T-cell (primary cell): ENCODE measurements around the gene PLA2R1. TPM values are rescaled to one million over a fixed set of nuclear protein-coding genes. Genes with fewer than 3 reads are reported as not detected.

Experiments used
- ATAC-seq, 4 experiments: fragments of 200-7000 bp in 3 of 4; fragments of 150-1000 bp in 1 of 4; cut with Tn5 transposase; replicated peaks in 1 of 4; 1 replicate in 3 of 4; 2 replicates in 1 of 4; pipeline ENCODE4 v1.10.0; 2021; ENCODE audit warnings: moderate library complexity in 3 of 4, mild to moderate bottlenecking in 2 of 4, moderate number of reproducible peaks in 1 of 4
- CTCF ChIA-PET, 2 donors: fragments of 300-600 bp; sonication (Branson Sonifier 250); formaldehyde crosslinking; loops; one replicate each; lab custom pipeline; 2022; ENCODE audit warnings: antibody characterized with exemption in 2 of 2; lab: Charles Lee
- POLR2A ChIA-PET, 2 donors: fragments of 300-600 bp; sonication (Branson Sonifier 250); formaldehyde crosslinking; loops; one replicate each; lab custom pipeline; 2022; ENCODE audit warnings: antibody characterized with exemption in 2 of 2; lab: Charles Lee
- DNase-seq, 35 experiments: peaks; one replicate each; pipeline versions ENCODE4 v3.0.0 to v3.0.0-alpha.2; 2013 to 2023
- H3K27ac ChIP-seq: one replicate; pipeline ENCODE4 v1.5.1; 2013; ENCODE audit warnings: low read length
- H3K27me3 ChIP-seq, 2 experiments: replicated peaks in 1 of 2; 1 replicate in 1 of 2; 2 replicates in 1 of 2; pipeline versions ENCODE4 v1.6.1 to v1.7.0; 2013; ENCODE audit warnings: low read length in 1 of 2, mixed read lengths in 1 of 2; ENCODE audit not compliant: control insufficient read depth in 2 of 2, insufficient read depth in 2 of 2; ENCODE audit errors: extremely low read depth in 1 of 2
- H3K36me3 ChIP-seq, 2 donors: 1 replicate in 1 of 2; 2 replicates in 1 of 2; pipeline versions ENCODE4 v1.6.1 to v1.7.0; 2013; ENCODE audit warnings: low read length in 1 of 2; ENCODE audit not compliant: control insufficient read depth in 2 of 2, insufficient read depth in 1 of 2; ENCODE audit errors: extremely low read depth in 1 of 2
- H3K4me1 ChIP-seq, 2 experiments: 1 replicate in 1 of 2; 2 replicates in 1 of 2; pipeline versions ENCODE4 v1.6.1 to v1.7.0; 2013; ENCODE audit warnings: low read length in 2 of 2, mixed read lengths in 1 of 2; ENCODE audit not compliant: insufficient read depth in 2 of 2, control insufficient read depth in 1 of 2; ENCODE audit errors: extremely low read depth in 1 of 2
- H3K4me3 ChIP-seq, 2 donors: 1 replicate in 1 of 2; 2 replicates in 1 of 2; pipeline versions ENCODE4 v1.5.1 to v1.7.0; 2013; ENCODE audit warnings: mild to moderate bottlenecking in 2 of 2, low read length in 1 of 2, moderate library complexity in 1 of 2; ENCODE audit not compliant: control insufficient read depth in 1 of 2; ENCODE audit errors: extremely low read depth in 1 of 2
- H3K9me3 ChIP-seq: 2 replicates; pipeline ENCODE4 v1.7.0; 2013
- H3K27ac Mint-ChIP-seq, 2 donors: one replicate each; pipeline ENCODE4 v1.8.0; 2020 to 2021; ENCODE audit warnings: mild to moderate bottlenecking in 2 of 2, mixed read lengths in 2 of 2
- H3K27me3 Mint-ChIP-seq, 2 donors: one replicate each; pipeline ENCODE4 v1.8.0; 2021 to 2022; ENCODE audit warnings: mixed read lengths in 2 of 2
- H3K36me3 Mint-ChIP-seq: one replicate; pipeline ENCODE4 v1.8.0; 2021; ENCODE audit warnings: mixed read lengths
- H3K4me1 Mint-ChIP-seq, 3 donors: one replicate each; pipeline ENCODE4 v1.8.0; 2020 to 2022; ENCODE audit warnings: mixed read lengths in 3 of 3, mild to moderate bottlenecking in 1 of 3
- H3K4me3 Mint-ChIP-seq, 3 donors: one replicate each; pipeline ENCODE4 v1.8.0; 2020 to 2022; ENCODE audit warnings: mild to moderate bottlenecking in 3 of 3, mixed read lengths in 3 of 3, moderate library complexity in 3 of 3
- H3K9me3 Mint-ChIP-seq, 3 donors: one replicate each; pipeline ENCODE4 v1.8.0; 2020 to 2022; ENCODE audit warnings: mixed read lengths in 3 of 3
- WGBS: methylation state at CpG from one replicate; pipeline ENCODE4 v1.1.5; 2013; ENCODE audit warnings: missing lambda C conversion rate; ENCODE audit not compliant: insufficient coverage; 5-methylcytosine and 5-hydroxymethylcytosine counted together
- total RNA-seq, 35 experiments: library from RNA in 6 of 35; stranded (reverse) in 6 of 35; fragments of 120-200 nt in 1 of 35; gene quantifications; one replicate each; pipeline versions ENCODE4 v1.2.1 to v1.2.4 and lab custom pipeline; 2013 to 2026

The PLA2R1 gene
- total RNA-seq, 5 donors from 2014 or later (not counting 1 experiment from before 2014, with no cell fraction given), result 0.20 TPM; not detected in 4

DNA sequence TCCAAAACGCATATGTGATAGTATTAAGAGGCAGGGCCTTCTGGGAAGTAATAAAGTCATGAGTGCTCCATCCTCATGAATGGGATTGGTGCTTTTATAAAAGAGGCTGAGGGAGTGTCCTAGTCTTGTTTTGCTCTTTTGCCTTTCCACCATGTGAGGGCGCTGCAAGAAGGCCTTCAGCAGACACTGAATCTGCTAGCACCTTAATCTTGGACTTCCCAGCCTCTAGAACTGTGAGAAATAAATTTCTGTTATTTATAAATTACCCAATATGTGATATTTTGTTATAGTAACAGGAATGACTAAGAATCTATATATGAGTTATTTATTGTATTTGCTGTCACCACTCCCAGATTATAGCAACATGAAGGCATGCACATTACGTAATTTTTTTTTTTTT lies 63.5 kb downstream of the PLA2R1 start:
- CTCF ChIA-PET, result no interaction called here
- no peak overlapping the region for H3K27ac ChIP-seq
- no peak for DNase-seq

GRCh38 chr2:159998243-159998642 lies 64.2 kb downstream of the PLA2R1 start:
- Mint-ChIP-seq H3K4me1 (no peaks in the 10 kb centered on the region), H3K9me3 (no peaks in the 10 kb centered on the region), H3K27ac (no peak overlapping the region), H3K27me3 (peaks cover 12% of the 10 kb centered on the region in 2 donors), H3K36me3 (no peaks in the 10 kb centered on the region), H3K4me3 (no peak overlapping the region)
- no peaks in the 10 kb centered on the region for H3K4me1 ChIP-seq
- no peaks in the 10 kb centered on the region for H3K9me3 ChIP-seq
- no peaks in the 10 kb centered on the region for H3K36me3 ChIP-seq
- CTCF ChIA-PET, result interaction anchor here in 1 of 2 donors (0.6 to 1.3 kb wide), 2 partner anchors 14 to 55 kb away, joined by 3 to 4 read pairs; no protein-coding TSS in a partner anchor
- H3K27me3 ChIP-seq, result no peaks in the 10 kb centered on the region
- no CpG with 5 or more reads among the region's 2 CpGs for WGBS
- ATAC-seq, result no peak
- H3K27ac ChIP-seq, result no peak overlapping the region
- DNase-seq, result no peak
- H3K4me3 ChIP-seq, result no peak overlapping the region
- POLR2A ChIA-PET, result no interaction called here

More for the DNA sequence above, 63.5 kb downstream of the PLA2R1 start:
- no peaks in the 10 kb centered on the region for H3K9me3 ChIP-seq
- no peak overlapping the region for H3K4me3 ChIP-seq
- no peaks in the 10 kb centered on the region for H3K36me3 ChIP-seq
- POLR2A ChIA-PET, result no interaction called here
- H3K9me3 Mint-ChIP-seq, result no peaks in the 10 kb centered on the region
- H3K27me3 Mint-ChIP-seq, result peaks cover 8% of the 10 kb centered on the region in 2 donors
- H3K4me1 Mint-ChIP-seq, result no peaks in the 10 kb centered on the region
- no CpG with 5 or more reads among the region's 3 CpGs for WGBS
- no peaks in the 10 kb centered on the region for H3K27me3 ChIP-seq
- no peak overlapping the region for H3K27ac Mint-ChIP-seq
- no peaks in the 10 kb centered on the region for H3K4me1 ChIP-seq
- no peaks in the 10 kb centered on the region for H3K36me3 Mint-ChIP-seq
- H3K4me3 Mint-ChIP-seq, result no peak overlapping the region
- ATAC-seq, result no peak

- Histone ChIP-seq H3K4me1 (no peaks in the 10 kb centered on the region), H3K36me3 (no peaks in the 10 kb centered on the region), H3K4me3 (no peak overlapping the region), H3K27ac (no peak overlapping the region), H3K27me3 (no peaks in the 10 kb centered on the region), H3K9me3 (no peaks in the 10 kb centered on the region)
- Mint-ChIP-seq H3K9me3 (no peaks in the 10 kb centered on the region), H3K4me1 (no peaks in the 10 kb centered on the region), H3K27ac (no peak overlapping the region), H3K36me3 (no peaks in the 10 kb centered on the region), H3K27me3 (peaks cover 12% of the 10 kb centered on the region in 2 donors), H3K4me3 (no peak overlapping the region)
- POLR2A ChIA-PET, result no interaction called here
- 78% methylated on average over 3 of the region's 3 CpGs for WGBS
- DNase-seq (no peak), ATAC-seq (no peak)
- CTCF ChIA-PET, result interaction anchor here in 1 of 2 donors (1.3 kb wide), 1 partner anchor 13 kb away, joined by 4 read pairs; no protein-coding TSS in a partner anchor
Observed at GRCh38 chr2:159996792-159997546, 65.4 kb downstream of the PLA2R1 start.

DNA sequence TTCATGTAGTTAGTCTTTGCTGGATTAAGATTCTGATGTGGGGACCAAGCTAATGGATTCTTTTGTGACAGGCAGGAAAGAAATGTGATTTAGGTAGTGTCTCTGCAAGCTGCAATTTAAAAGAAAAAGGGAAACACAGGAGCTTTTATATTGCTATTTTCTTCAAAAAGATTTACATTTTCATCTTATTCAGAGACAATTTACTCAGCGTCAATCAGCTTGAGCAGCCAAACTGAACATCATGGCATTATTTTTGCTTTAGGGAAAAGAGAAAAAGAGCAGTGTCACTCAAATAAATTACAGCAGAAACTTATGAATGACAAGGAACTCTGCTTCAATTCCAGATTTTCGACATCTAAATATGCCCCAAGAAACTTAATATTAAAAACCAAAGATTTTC lies 67.4 kb downstream of the PLA2R1 start:
- no peaks in the 10 kb centered on the region for H3K36me3 ChIP-seq
- no peak overlapping the region for H3K4me3 ChIP-seq
- no peak for DNase-seq
- ChIA-PET POLR2A (no interaction called here), CTCF (no interaction called here)
- no peaks in the 10 kb centered on the region for H3K9me3 Mint-ChIP-seq
- H3K27ac ChIP-seq, result no peak overlapping the region
- H3K4me1 ChIP-seq, result no peaks in the 10 kb centered on the region
- H3K27ac Mint-ChIP-seq, result no peak overlapping the region
- H3K4me3 Mint-ChIP-seq, result no peak overlapping the region
- no peak for ATAC-seq
- no CpG with 5 or more reads among the region's 2 CpGs for WGBS
- H3K36me3 Mint-ChIP-seq, result no peaks in the 10 kb centered on the region
- H3K27me3 ChIP-seq, result no peaks in the 10 kb centered on the region
- H3K4me1 Mint-ChIP-seq, result no peaks in the 10 kb centered on the region
- H3K27me3 Mint-ChIP-seq, result peaks cover 14 to 15% of the 10 kb centered on the region in 2 donors
- no peaks in the 10 kb centered on the region for H3K9me3 ChIP-seq

DNA sequence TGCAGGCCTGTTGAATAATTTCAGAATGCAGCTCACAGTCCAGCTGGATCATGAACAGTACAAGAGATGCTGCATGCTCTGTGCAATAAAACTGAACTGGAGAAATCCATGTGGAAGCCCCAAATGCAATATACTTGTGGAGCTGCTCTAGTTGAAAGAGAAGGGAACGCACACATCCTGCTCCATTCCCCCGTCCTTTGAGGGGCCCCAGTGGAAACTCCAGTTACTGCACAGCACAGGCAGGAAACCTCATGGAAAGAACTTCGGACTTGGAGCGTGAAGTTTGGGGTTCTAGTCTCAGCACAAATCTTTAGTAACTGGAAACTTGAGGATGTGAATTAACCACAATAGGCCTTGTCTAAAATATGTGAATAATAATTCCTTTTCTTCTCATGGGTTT lies 73.2 kb downstream of the PLA2R1 start:
- 82% methylated on average over 2 of the region's 4 CpGs for WGBS
- Histone ChIP-seq H3K27me3 (no peaks in the 10 kb centered on the region), H3K36me3 (no peaks in the 10 kb centered on the region), H3K27ac (no peak overlapping the region), H3K4me3 (no peak overlapping the region), H3K9me3 (no peaks in the 10 kb centered on the region), H3K4me1 (no peaks in the 10 kb centered on the region)
- DNase-seq (no peak), ATAC-seq (no peak)
- Mint-ChIP-seq H3K27ac (no peak overlapping the region), H3K36me3 (no peaks in the 10 kb centered on the region), H3K4me3 (no peak overlapping the region), H3K4me1 (no peaks in the 10 kb centered on the region), H3K27me3 (peaks cover 15 to 23% of the 10 kb centered on the region in 2 donors), H3K9me3 (no peaks in the 10 kb centered on the region)
- ChIA-PET CTCF (no interaction called here), POLR2A (no interaction called here)

- H3K27me3 Mint-ChIP-seq, result peaks cover 13 to 21% of the 10 kb centered on the region in 2 donors
- Histone ChIP-seq H3K27me3 (no peaks in the 10 kb centered on the region), H3K9me3 (no peaks in the 10 kb centered on the region), H3K4me1 (no peaks in the 10 kb centered on the region), H3K27ac (no peak overlapping the region), H3K36me3 (no peaks in the 10 kb centered on the region), H3K4me3 (no peak overlapping the region)
- no peaks in the 10 kb centered on the region for H3K36me3 Mint-ChIP-seq
- no peaks in the 10 kb centered on the region for H3K4me1 Mint-ChIP-seq
- no peak for DNase-seq
- H3K27ac Mint-ChIP-seq, result no peak overlapping the region
- 100% methylated on average over 1 of the region's 4 CpGs for WGBS
- no peak overlapping the region for H3K4me3 Mint-ChIP-seq
- no peaks in the 10 kb centered on the region for H3K9me3 Mint-ChIP-seq
- CTCF ChIA-PET, result no interaction called here
- POLR2A ChIA-PET, result no interaction called here
- no peak for ATAC-seq
Observed at GRCh38 chr2:159988412-159988970, 73.9 kb downstream of the PLA2R1 start.
